ENCODE results near the gene CA9. TPM values are rescaled to one million over a fixed set of nuclear protein-coding genes. Genes with fewer than 3 reads are reported as not detected.
A peak's percentile ranks its signal among the peaks of the same experiment; 100 is the strongest.

Gene CA9
- total RNA-seq, 1 donor from 2014 or later, result not detected

Small RNA genes lying within 50 kb of the gene (microRNA-seq; reads per million reads assigned to microRNA genes)
- gene MIR6852, result 3.3 reads per million, percentile 9 among the genes with 10 or more reads in this experiment

Other genes with a start within 250 kb of the CA9 start
- gene RUSC2, start 183.8 kb upstream of the CA9 start, total RNA-seq, result 63.8 and 67.4 TPM in 2 replicates
- gene TESK1, start 68.7 kb upstream of the CA9 start, total RNA-seq, result 30.9 and 33.7 TPM in 2 replicates
- gene CD72, start 55.5 kb upstream of the CA9 start, total RNA-seq, result 1.8 and 2.4 TPM in 2 replicates
- not detected in 2 replicates for gene SIT1, start 23.0 kb upstream of the CA9 start, total RNA-seq
- gene RMRP, start 15.9 kb upstream of the CA9 start, total RNA-seq, result 13,402 and 14,410 TPM in 2 replicates
- gene CCDC107, start 15.6 kb upstream of the CA9 start, total RNA-seq, result 15.5 and 18.8 TPM in 2 replicates
- gene ARHGEF39, start 8.7 kb upstream of the CA9 start, total RNA-seq, result 0.53 and 1.0 TPM in 2 replicates
- gene TPM2, start 16.0 kb downstream of the CA9 start, total RNA-seq, result 1,947 and 2,001 TPM in 2 replicates
- 518 and 525 TPM in 2 replicates for gene TLN1, start 58.3 kb downstream of the CA9 start, total RNA-seq
- 80.3 and 84.1 TPM in 2 replicates for gene CREB3, start 58.7 kb downstream of the CA9 start, total RNA-seq
- gene GBA2, start 75.3 kb downstream of the CA9 start, total RNA-seq, result 38.3 and 42.5 TPM in 2 replicates
- 27.2 and 30.0 TPM in 2 replicates for gene RGP1, start 75.4 kb downstream of the CA9 start, total RNA-seq
- not detected in 2 replicates for gene MSMP, start 80.3 kb downstream of the CA9 start, total RNA-seq
- gene NPR2, start 117.7 kb downstream of the CA9 start, total RNA-seq, result 24.6 and 26.1 TPM in 2 replicates
- gene SPAG8, start 138.3 kb downstream of the CA9 start, total RNA-seq, result 0.46 and 0.52 TPM in 2 replicates
- 22.8 and 23.7 TPM in 2 replicates for gene HINT2, start 141.1 kb downstream of the CA9 start, total RNA-seq
- gene FAM221B, start 154.8 kb downstream of the CA9 start, total RNA-seq, result not detected in 2 replicates
- gene TMEM8B, start 155.3 kb downstream of the CA9 start, total RNA-seq, result 8.6 and 8.9 TPM in 2 replicates
- gene OR13J1, start 196.5 kb downstream of the CA9 start, total RNA-seq, result not detected in 2 replicates
- 0.39 and 0.62 TPM in 2 replicates for gene HRCT1, start 232.3 kb downstream of the CA9 start, total RNA-seq
- gene SPAAR, start 235.6 kb downstream of the CA9 start, total RNA-seq, result 0.17 and 0.18 TPM in 2 replicates

All from astrocyte (in vitro differentiated cells and primary cell).